SK-N-SH (cell line): ENCODE measurements around the gene PFKP. TPM values are rescaled to one million over a fixed set of nuclear protein-coding genes. Genes with fewer than 3 reads are reported as not detected.

Experiments used
- CTCF ChIA-PET: fragments of 300-600, 350-600 bp; formaldehyde crosslinking; extraction: SDS; loops from one replicate; lab custom pipeline; 2021; lab: Yijun Ruan, JAX
- POLR2A ChIA-PET: fragments of 350-600 bp; sonication (Branson Sonifier 250); formaldehyde crosslinking; extraction: SDS; loops from one replicate; lab custom pipeline; 2020; ENCODE audit warnings: antibody characterized with exemption, inconsistent platforms; lab: Yijun Ruan, JAX
- DNase-seq: peaks from one replicate; pipeline ENCODE4 v3.0.0; 2012
- H2AFZ ChIP-seq: fragments of 200-600 bp; sonication (generic); 2 replicates; pipeline ENCODE4 v1.8.1; 2016; ENCODE audit warnings: antibody characterized with exemption, mild to moderate bottlenecking, low read depth
- H3F3A ChIP-seq: fragments of 200-600 bp; sonication (generic); replicated peaks from 2 replicates; pipeline ENCODE3; 2016; ENCODE audit warnings: antibody characterized with exemption, mild to moderate bottlenecking; ENCODE audit not compliant: insufficient read depth
- H3K27ac ChIP-seq, 2 experiments: fragments of 200-500 bp in 1 of 2; fragments of 200-600 bp in 1 of 2; sonication (Bioruptor generic) in 1 of 2; sonication (generic), shearing (Covaris generic) in 1 of 2; 2 replicates each; pipeline versions ENCODE4 v1.5.1 to v1.6.1; 2014 to 2016; ENCODE audit warnings: low read depth in 2 of 2, inconsistent platforms in 1 of 2, low read length in 1 of 2, mild to moderate bottlenecking in 1 of 2, mixed read lengths in 1 of 2
- H3K27me3 ChIP-seq: fragments of 200-600 bp; sonication (generic), shearing (Covaris generic); 2 replicates; pipeline ENCODE4 v1.6.1; 2016; ENCODE audit warnings: mixed run types; ENCODE audit not compliant: insufficient read depth
- H3K36me3 ChIP-seq, 2 experiments: fragments of 200-500 bp in 1 of 2; fragments of 200-600 bp in 1 of 2; sonication (Bioruptor generic) in 1 of 2; sonication (generic) in 1 of 2; replicated peaks in 1 of 2; 2 replicates each; pipeline versions ENCODE3 to v1.5.1; 2014 to 2016; ENCODE audit warnings: low read length in 1 of 2, mild to moderate bottlenecking in 1 of 2; ENCODE audit not compliant: insufficient read depth in 2 of 2, control insufficient read depth in 1 of 2
- H3K4me1 ChIP-seq, 2 experiments: fragments of 200-500 bp in 1 of 2; fragments of 200-600 bp in 1 of 2; sonication (Bioruptor generic) in 1 of 2; sonication (generic), shearing (Covaris generic) in 1 of 2; 2 replicates each; pipeline versions ENCODE4 v1.5.1 to v1.6.1; 2014 to 2016; ENCODE audit warnings: low read depth in 1 of 2, low read length in 1 of 2, mixed run types in 1 of 2; ENCODE audit not compliant: insufficient read depth in 2 of 2, control insufficient read depth in 1 of 2
- H3K4me2 ChIP-seq: fragments of 200-600 bp; sonication (generic), shearing (Covaris generic); 2 replicates; pipeline ENCODE4 v1.6.1; 2017; ENCODE audit warnings: mixed run types
- H3K4me3 ChIP-seq, 2 experiments: fragments of 200-500 bp in 1 of 2; fragments of 200-600 bp in 1 of 2; sonication (Bioruptor generic) in 1 of 2; sonication (generic), shearing (Covaris generic) in 1 of 2; 2 replicates each; pipeline versions ENCODE4 v1.5.1 to v1.8.1; 2014 to 2016; ENCODE audit warnings: low read depth in 2 of 2, inconsistent platforms in 1 of 2, low read length in 1 of 2, mild to moderate bottlenecking in 1 of 2, mixed read lengths in 1 of 2, moderate library complexity in 1 of 2
- H3K79me2 ChIP-seq: fragments of 200-600 bp; sonication (generic); 2 replicates; pipeline ENCODE4 v1.8.1; 2017; ENCODE audit warnings: mild to moderate bottlenecking; ENCODE audit not compliant: insufficient read depth
- H3K9ac ChIP-seq: fragments of 200-600 bp; sonication (generic); 2 replicates; pipeline ENCODE4 v1.6.1; 2017; ENCODE audit warnings: mixed run types
- H3K9me2 ChIP-seq: fragments of 200-600 bp; sonication (generic); 2 replicates; pipeline ENCODE4 v1.6.1; 2017; ENCODE audit warnings: mixed run types
- H3K9me3 ChIP-seq: fragments of 200-600 bp; sonication (generic); 2 replicates; pipeline ENCODE4 v1.6.1; 2017; ENCODE audit warnings: mixed run types, mild to moderate bottlenecking, moderate library complexity
- H4K20me1 ChIP-seq: fragments of 200-600 bp; sonication (generic); 2 replicates; pipeline ENCODE4 v1.6.1; 2017; ENCODE audit warnings: mild to moderate bottlenecking, mixed run types; ENCODE audit not compliant: insufficient read depth
- CTCF ChIP-seq: fragments of 200-600 bp; sonication (generic); IDR thresholded peaks from 2 replicates; pipeline ENCODE4 v1.6.1; 2017; ENCODE audit warnings: antibody characterized with exemption, mild to moderate bottlenecking, moderate library complexity
- ELF1 ChIP-seq: IDR thresholded peaks from 2 replicates; pipeline ENCODE4 v1.4.0; 2012
- EZH2phosphoT487 ChIP-seq: fragments of 200-600 bp; sonication (generic); IDR thresholded peaks from 2 replicates; pipeline ENCODE4 v1.6.1; 2017; ENCODE audit warnings: low read depth, mixed run types, mild to moderate bottlenecking, antibody characterized with exemption, moderate library complexity, borderline replicate concordance
- FOXJ3 ChIP-seq: sonication (generic); formaldehyde crosslinking; IDR thresholded peaks from 2 replicates; pipeline ENCODE4 v1.5.1; 2020; ENCODE audit warnings: mild to moderate bottlenecking, missing genetic modification reagents
- FOXM1 ChIP-seq: IDR thresholded peaks from 2 replicates; pipeline ENCODE4 v1.4.0; 2012; ENCODE audit warnings: low read depth, mild to moderate bottlenecking
- GABPA ChIP-seq: IDR thresholded peaks from 2 replicates; pipeline ENCODE4 v1.4.0; 2012; ENCODE audit warnings: low read depth, mild to moderate bottlenecking
- GATA2 ChIP-seq: sonication (generic); formaldehyde crosslinking; IDR thresholded peaks from 2 replicates; pipeline ENCODE4 v1.5.0; 2020; ENCODE audit warnings: mild to moderate bottlenecking, missing genetic modification reagents
- NRF1 ChIP-seq: IDR thresholded peaks from 2 replicates; pipeline ENCODE4 v1.6.1; 2012; ENCODE audit warnings: low read depth, mild to moderate bottlenecking, low read length
- REST ChIP-seq: IDR thresholded peaks from 2 replicates; pipeline ENCODE4 v1.6.1; 2012; ENCODE audit warnings: mild to moderate bottlenecking, low read depth, low read length, moderate library complexity
- YY1 ChIP-seq: IDR thresholded peaks from 2 replicates; pipeline ENCODE4 v1.4.0; 2012; ENCODE audit warnings: low read depth, mild to moderate bottlenecking
- ZBTB33 ChIP-seq: IDR thresholded peaks from 2 replicates; pipeline ENCODE4 v1.4.0; 2012; ENCODE audit warnings: low read depth, borderline replicate concordance
- WGBS: methylation state at CpG from one replicate; pipeline ENCODE4 v1.1.6; 2017; ENCODE audit warnings: low lambda C conversion rate; 5-methylcytosine and 5-hydroxymethylcytosine counted together
- polyA plus RNA-seq, 3 experiments: library from polyadenylated mRNA; depleted of rRNA; stranded (reverse); fragments of >200 nt; gene quantifications; 2 replicates each; pipeline ENCODE4 v1.2.3, GENCODE V29; 2012

The PFKP gene
- polyA plus RNA-seq, 1 of the 3 experiments (the other 2 are of a cell fraction) = 175 TPM

GRCh38 chr10:3091921-3092320, 24.6 kb downstream of the PFKP start:
- H3K27ac ChIP-seq = peak overlapping the region in 1 of 2 experiments; percentile 97; a peak in 3 of 4 replicates
- peak overlapping the region; percentile 66 for H3K9ac ChIP-seq
- 87% methylated on average over 5 of the region's 5 CpGs for WGBS
- no peaks in the 10 kb centered on the region for H4K20me1 ChIP-seq
- H3K36me3 ChIP-seq = peaks cover 0 to 11% of the 10 kb centered on the region in 2 experiments
- TF ChIP-seq CTCF = no peak
- no peak for TF ChIP-seq EZH2phosphoT487
- TF ChIP-seq FOXM1 = no peak
- no peak for TF ChIP-seq FOXJ3 (CRISPR knock-in tag)
- TF ChIP-seq GATA2 = no peak
- no peak for TF ChIP-seq YY1
- TF ChIP-seq NRF1 = no peak
- no peak for TF ChIP-seq REST
- TF ChIP-seq ELF1 = no peak
- TF ChIP-seq GABPA = no peak
- no peak for TF ChIP-seq ZBTB33
- no peak overlapping the region for H2AFZ ChIP-seq
- no peaks in the 10 kb centered on the region for H3K9me3 ChIP-seq
- DNase-seq = no peak
- no peaks in the 10 kb centered on the region for H3K9me2 ChIP-seq
- H3F3A ChIP-seq = peaks cover 64% of the 10 kb centered on the region
- H3K79me2 ChIP-seq = peaks cover 77% of the 10 kb centered on the region
- peak overlapping the region; percentile 76 for H3K4me2 ChIP-seq
- no peaks in the 10 kb centered on the region for H3K27me3 ChIP-seq
- ChIA-PET CTCF (interaction anchor here (1.0 to 1.1 kb wide), 2 partner anchors 9 to 19 kb away, joined by 3 to 4 read pairs; no protein-coding TSS in a partner anchor), POLR2A (interaction anchor here (1.5 kb wide), 1 partner anchor 9 kb away, joined by 4 read pairs; no protein-coding TSS in a partner anchor)
- H3K4me3 ChIP-seq = 0 out of 4 replicates have a peak overlapping the region, but pooled peaks of 1 of the 2 experiments have one; percentile 44
- H3K4me1 ChIP-seq = peaks cover 25 to 57% of the 10 kb centered on the region in 2 experiments
